Lower leg skin (tissue), 3 donors: ENCODE measurements around the gene HNRNPUL2.

Source experiments
- CTCF ChIP-seq, 3 donors: fragments of 450-650 bp; IDR thresholded peaks; one replicate each; pipeline ENCODE4 v1.5.1; 2016; ENCODE audit warnings: antibody characterized with exemption in 3 of 3, mild to moderate bottlenecking in 3 of 3, moderate library complexity in 2 of 3
- POLR2A ChIP-seq, 2 donors: fragments of 450-650 bp; IDR thresholded peaks; one replicate each; pipeline ENCODE4 v1.6.1; 2016 to 2017; ENCODE audit warnings: antibody characterized with exemption in 2 of 2, mild to moderate bottlenecking in 1 of 2, moderate library complexity in 1 of 2

- TF ChIP-seq CTCF (IDR thresholded peaks at IDR 0.05) (no peak), POLR2A (IDR thresholded peaks at IDR 0.05) (no peak)
These were observed 25.9 kb upstream of the HNRNPUL2 start for GRCh38 chr11:62752994-62753735.
